AG09319 (cell line): ENCODE measurements around the gene LRRC36.

Experiments
- DNase-seq: peaks from one replicate; pipeline ENCODE4 v3.0.0-alpha.2; 2010; ENCODE audit warnings: low read depth; ENCODE audit errors: extremely low read depth
- CTCF ChIP-seq: IDR thresholded peaks from 2 replicates; pipeline ENCODE4 v1.5.1; 2011; ENCODE audit warnings: low read depth, mild to moderate bottlenecking, inconsistent platforms, low read length, moderate library complexity

The LRRC36 gene

GRCh38 chr16:67310561-67310960 lies 16.1 kb upstream of the LRRC36 start:
- TF ChIP-seq CTCF = no peak
- no peak for DNase-seq

- DNase-seq = peak; percentile 97
- no peak for TF ChIP-seq CTCF
These were observed 14.8 kb upstream of the LRRC36 start for GRCh38 chr16:67311607-67312488.

GRCh38 chr16:67312719-67313118 lies 13.9 kb upstream of the LRRC36 start:
- TF ChIP-seq CTCF = no peak
- DNase-seq = no peak

GRCh38 chr16:67317853-67318252 lies 8.8 kb upstream of the LRRC36 start:
- no peak for DNase-seq
- no peak for TF ChIP-seq CTCF

- DNase-seq = no peak
- no peak for TF ChIP-seq CTCF
These were observed 522 bp upstream of the LRRC36 start for GRCh38 chr16:67326115-67326471.

- no peak for DNase-seq
- TF ChIP-seq CTCF = no peak
These were observed 1.1 kb downstream of the LRRC36 start for GRCh38 chr16:67327743-67328142.

GRCh38 chr16:67329901-67330300 lies 3.3 kb downstream of the LRRC36 start:
- DNase-seq = no peak
- TF ChIP-seq CTCF = no peak
